SW480 (cell line): ENCODE measurements around the gene LRRC25.
"Not testable (repeated sequence)": the region's sequence is repeated elsewhere in the genome, so short reads cannot be mapped to it uniquely, and the experiment has no call there.

Experiments
- DNase-seq: peaks from one replicate; pipeline ENCODE4 v3.0.0-alpha.2; 2016; ENCODE audit warnings: low spot score

The LRRC25 gene

DNA sequence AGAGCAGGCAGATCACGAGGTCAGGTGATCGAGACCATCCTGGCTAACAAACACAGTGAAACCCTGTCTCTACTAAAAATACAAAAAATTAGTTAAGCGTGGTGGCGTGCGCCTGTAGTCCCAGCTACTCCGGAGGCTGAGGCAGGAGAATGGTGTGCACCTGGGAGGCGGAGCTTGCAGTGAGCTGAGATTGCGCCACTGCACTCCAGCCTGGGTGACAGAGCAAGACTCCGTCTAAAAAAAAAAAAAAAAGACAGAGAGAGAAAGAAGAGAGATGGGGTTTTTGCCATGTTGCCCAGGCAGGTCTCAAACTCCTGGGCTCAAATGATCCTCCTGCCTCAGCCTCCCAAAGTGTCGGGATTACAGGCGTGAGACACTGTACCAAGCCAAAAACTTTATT, 8.3 kb upstream of the LRRC25 start:
- not testable (repeated sequence) for DNase-seq

DNA sequence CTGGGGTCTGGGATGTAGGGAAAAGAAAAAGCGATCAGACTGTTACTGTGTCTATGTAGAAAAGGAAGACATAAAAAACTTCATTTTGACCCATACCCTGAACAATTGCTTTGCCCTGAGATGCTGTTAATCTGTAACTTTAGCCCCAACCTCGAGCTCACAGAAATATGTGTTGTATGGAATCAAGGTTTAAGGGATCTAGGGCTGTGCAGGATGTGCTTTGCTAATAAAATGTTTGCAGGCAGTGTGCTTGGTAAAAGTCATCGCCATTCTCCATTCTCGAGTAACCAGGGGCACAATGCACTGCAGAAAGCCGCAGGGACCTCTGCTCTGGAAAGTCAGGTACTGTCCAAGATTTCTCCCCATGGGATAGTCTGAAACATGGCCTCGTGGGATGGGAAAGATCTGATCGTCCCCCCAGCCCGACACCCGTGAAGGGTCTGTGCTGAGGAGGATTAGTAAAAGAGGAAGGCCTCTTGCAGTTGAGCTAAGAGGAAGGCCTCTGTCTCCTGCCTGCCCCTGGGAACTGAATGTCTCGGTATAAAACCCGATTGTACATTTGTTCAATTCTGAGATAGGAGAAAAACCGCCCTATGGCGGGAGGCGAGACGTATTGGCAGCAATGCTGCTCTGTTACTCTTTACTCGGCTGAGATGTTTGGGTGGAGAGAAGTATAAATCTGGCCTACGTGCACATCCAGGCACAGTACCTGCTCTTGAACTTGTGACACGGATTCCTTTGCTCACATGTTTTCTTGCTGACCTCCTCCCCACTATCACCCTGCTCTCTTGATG, 5.2 kb upstream of the LRRC25 start:
- DNase-seq = not testable (repeated sequence)

DNA sequence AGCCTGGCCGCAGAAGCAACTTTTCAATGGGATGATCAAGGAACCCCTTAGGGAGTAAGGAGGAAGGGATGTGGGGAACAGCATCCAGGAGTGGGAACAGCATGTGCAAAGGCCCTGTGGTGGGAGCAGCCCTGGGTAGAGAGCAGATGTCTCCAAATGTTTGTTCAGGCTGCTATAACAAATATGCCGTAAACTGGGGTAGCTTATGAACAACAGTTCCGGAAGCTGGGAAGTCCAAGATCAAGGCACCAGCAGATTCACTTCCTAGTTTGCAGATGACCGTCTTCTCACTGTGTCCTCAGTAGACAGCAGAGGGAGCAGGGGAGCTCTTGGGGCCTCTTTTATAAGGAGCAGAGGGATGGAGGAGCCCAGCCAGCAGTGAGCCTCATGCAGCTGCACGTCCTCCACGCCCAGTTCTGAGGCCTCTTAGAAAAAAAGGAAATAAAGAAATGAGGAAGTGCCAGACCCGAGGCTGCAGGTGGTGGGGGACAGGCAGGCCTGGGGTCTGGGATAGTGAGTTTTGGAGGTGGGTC, 4.2 kb upstream of the LRRC25 start:
- peak; percentile 54 for DNase-seq

DNA sequence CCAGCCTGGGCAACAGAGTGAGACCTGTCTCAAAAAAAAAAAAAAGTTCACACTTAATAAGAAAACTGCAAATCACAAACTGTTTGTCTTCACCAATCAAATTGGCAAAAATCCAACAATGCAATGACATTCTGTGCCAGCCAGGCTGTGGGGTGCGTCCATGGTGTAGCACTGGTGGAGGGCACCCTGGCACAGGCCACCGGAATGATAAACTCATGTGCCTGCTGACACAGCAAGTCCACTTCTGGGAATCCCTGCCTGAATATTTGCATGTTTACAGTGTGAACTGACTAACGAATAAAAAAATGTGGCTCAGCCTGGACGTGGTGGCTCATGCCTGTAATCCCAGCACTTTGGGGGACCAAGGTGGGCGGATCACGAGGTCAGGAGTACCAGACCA, 1.6 kb upstream of the LRRC25 start:
- no peak for DNase-seq

DNA sequence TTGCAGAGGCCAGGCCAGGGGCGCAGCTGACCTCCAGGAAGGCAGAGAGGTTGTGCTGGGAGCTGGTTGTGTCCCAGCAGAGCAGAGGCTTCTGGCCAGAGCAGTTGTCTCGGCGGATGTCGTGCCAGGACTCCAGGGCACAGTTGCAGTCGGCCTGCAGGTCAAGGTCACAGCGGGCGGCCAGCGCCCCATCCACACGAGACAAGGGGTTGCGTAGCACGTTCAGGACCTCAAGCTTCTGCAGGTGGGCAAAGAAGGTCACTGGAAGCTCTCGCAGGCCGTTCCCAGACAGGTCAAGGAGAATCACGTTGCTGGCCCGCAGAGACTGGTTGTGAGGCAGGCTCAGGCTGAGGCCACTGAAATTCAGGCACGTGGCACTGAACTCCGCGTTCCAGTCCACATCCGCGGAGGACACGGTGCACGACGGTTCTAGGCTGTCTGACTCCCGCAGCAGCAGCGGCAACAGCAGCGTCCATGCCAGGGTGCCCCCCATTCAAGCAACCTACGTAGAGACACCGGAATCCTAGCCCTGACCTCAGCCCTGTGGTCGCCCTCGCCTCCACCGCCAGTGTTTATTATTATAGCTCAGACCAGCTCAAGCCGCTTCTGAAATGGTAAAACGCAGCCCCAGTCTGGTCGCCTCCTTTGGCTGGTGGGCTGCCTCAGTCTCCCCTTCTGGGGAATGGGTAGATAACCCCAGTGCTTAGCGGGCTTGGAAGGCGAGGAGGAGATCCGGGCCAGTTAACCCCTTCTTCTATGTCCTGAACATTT, 766 bp downstream of the LRRC25 start:
- no peak for DNase-seq

DNA sequence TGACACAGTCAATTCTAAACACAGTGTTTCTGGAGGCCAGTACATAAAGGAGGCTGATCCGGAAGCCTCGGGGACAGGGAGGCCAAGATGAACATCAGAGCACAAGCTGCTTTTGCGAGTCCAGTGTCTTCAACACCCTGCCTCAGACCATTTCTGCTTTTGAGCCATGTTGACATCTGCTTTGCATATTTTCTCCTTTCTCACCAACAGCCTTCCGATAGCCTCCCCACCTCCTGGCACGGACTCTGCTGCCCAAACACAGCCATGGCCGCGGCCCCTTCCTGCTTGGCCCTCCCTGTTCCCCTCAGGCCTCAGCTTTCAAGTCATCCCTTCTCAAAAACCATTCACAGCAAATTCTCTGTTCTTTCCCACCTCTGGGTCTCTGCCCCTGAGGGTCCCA, 3.6 kb downstream of the LRRC25 start:
- DNase-seq = no peak

DNA sequence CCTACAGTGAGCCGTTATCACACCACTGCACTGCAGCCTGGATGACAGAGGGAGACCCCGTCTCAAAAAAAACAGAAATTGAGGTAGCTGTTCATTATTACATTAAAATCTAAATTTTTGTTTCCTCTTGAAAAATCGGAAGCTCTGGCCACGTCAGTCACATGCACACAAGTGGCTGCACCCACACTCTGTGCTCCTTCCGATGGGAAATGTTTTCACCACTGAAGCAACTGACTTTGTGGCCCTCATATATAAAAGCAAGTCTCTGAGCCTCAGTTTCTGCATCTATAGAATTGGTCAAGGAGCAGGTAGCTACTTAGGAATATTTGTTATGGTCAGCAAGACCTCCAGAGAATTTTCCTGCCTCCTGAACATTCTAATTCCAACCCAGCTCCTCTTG, 4.5 kb downstream of the LRRC25 start:
- no peak for DNase-seq

DNA sequence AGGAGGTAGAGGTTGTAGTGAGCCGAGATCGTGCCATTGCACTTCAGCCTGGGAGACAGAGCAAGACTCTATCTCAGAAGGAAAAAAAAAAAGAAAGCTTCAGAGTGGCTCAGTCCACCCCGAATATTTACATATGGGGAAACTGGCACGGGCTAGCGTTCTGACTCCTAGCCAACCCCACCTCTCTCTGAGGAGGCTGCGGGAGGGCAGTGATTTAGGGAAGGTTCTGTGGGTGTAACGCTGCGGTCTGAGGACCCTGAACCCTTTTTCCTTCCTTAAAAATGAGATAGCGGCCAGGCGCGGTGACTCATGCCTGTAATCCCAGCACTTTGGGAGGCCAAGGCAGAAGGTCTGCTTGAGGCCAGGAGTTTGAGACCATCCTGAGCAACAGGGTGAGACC, 5.0 kb downstream of the LRRC25 start:
- no peak for DNase-seq

DNA sequence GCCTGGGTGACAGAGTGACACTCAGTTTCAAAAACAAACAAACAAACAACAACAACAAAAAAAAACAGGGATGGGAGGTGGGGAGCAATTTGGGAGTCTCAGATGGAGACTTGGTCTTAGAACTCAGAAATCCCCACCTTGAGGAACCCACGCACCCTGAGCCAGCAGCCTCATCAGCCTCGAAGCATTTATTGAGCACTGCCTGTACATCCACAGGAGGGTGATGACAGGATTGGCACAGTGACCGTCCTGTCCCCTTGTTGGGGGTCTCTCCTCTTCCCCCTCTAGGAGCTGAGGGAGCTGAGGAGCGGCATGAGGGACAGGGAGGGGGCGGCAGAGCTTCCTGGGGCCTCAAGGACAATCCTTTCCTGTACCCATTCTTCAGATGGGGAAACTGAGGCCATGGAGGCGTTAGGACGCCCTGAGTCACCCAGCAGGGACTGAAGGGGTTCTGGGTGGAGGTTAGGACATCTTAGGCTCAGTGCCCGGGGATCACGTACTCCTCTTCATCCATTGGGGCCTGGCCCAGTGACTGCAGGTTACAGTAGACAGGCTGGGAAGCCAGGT, 5.8 kb downstream of the LRRC25 start:
- DNase-seq = no peak

DNA sequence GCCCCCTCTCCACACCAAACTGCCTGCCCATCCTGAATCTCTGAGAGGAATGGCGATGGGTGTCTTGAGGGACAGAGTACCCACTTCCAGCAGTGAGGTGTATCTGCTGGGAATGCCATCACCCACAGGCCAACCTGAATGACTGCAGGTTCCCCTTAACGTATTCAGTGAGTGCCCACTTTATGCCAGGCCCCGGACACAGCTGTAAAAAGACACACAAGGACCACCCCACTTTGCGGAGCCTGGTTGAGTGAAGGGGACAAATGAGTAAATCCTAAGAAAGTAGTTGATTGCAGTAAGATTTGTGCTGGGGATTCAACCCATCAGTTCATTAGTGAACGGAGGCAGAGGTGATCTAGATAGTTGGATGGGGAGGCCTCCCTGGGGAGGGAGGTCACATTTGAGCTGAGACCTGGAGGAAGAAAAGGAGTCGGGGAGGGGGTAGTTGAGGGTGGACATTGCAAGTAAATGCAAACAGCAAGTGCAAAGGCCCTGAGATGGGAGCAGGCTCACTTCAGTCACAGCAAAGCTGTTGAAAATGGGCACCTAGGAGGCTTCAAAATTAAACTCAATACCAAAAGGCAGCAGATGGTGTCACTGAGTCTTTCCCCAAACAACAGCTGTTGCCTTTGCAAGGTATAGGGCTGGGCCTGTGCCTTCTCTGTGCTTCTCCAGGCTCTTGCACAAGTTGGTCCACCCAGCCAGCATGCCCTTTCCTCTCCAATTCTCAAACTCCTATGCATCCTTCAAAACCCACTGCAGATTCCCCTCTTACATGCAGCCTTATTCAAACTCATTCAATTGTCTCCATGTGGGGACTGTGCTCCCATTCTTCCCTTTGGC, 7.1 kb downstream of the LRRC25 start:
- DNase-seq = peak; percentile 31

DNA sequence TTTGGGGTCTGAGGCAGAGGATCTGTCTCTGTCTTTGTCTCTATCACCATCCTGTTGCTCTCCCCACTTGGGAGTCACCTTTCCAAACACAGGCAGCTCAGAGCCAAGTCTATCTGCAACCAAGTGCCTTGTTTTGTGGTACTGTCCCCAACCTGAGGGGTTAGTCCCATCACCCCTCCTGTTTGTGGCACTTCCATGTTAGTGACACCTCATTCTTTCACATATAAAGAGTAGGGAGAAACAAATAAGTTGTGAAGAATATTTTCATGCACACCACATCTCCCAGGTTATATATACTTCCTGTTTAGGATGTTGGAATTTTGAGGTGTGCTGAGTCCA, 7.7 kb downstream of the LRRC25 start:
- no peak for DNase-seq

DNA sequence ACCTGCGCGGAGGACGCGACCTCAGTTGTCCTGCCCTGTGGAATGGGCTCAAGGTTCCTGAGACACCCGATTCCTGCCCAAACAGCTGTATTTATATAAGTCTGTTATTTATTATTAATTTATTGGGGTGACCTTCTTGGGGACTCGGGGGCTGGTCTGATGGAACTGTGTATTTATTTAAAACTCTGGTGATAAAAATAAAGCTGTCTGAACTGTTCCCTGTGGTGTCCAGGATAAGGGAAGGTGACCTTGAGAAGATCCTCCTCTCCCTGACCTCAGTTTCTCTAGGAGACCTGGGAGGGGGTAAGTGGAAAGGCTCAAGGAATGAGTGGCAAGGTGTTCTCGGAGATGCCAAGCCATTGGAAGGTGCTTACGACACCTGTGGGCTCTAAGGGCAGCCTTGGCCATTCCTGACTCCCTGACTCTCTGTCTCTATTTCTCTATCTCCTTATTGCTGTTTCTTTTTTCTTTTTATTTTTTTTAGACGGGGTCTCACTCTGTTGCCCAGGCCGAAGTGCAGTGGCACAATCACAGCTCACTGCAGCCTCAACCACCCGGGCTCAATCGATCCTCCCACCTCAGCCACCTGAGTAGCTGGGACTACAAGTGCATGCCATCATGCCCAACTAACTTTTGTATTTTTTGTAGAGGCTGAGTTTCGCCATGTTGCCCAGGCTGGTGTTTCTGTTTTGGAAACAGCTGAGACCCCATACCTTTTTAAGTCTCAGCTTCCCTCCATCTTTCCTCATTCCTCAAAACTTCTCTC, 8.3 kb downstream of the LRRC25 start:
- no peak for DNase-seq

DNA sequence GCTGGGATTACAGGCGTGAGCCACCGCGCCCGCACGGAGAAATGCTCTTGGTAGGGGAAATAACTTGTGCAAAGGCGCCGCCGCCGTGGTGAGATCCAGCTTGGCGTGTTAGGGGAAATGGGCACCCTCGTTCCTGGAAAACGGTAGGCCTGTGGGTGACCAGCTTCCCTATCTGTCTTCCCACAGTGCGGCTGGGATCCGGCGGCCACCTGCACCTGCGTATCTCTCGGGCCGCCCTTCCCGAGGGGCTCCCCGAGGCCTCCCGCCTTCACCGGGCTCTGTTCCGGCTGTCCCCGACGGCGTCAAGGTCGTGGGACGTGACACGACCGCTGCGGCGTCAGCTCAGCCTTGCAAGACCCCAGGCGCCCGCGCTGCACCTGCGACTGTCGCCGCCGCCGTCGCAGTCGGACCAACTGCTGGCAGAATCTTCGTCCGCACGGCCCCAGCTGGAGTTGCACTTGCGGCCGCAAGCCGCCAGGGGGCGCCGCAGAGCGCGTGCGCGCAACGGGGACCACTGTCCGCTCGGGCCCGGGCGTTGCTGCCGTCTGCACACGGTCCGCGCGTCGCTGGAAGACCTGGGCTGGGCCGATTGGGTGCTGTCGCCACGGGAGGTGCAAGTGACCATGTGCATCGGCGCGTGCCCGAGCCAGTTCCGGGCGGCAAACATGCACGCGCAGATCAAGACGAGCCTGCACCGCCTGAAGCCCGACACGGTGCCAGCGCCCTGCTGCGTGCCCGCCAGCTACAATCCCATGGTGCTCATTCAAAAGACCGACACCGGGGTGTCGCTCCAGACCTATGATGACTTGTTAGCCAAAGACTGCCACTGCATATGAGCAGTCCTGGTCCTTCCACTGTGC, 9.1 kb downstream of the LRRC25 start:
- no peak for DNase-seq

DNA sequence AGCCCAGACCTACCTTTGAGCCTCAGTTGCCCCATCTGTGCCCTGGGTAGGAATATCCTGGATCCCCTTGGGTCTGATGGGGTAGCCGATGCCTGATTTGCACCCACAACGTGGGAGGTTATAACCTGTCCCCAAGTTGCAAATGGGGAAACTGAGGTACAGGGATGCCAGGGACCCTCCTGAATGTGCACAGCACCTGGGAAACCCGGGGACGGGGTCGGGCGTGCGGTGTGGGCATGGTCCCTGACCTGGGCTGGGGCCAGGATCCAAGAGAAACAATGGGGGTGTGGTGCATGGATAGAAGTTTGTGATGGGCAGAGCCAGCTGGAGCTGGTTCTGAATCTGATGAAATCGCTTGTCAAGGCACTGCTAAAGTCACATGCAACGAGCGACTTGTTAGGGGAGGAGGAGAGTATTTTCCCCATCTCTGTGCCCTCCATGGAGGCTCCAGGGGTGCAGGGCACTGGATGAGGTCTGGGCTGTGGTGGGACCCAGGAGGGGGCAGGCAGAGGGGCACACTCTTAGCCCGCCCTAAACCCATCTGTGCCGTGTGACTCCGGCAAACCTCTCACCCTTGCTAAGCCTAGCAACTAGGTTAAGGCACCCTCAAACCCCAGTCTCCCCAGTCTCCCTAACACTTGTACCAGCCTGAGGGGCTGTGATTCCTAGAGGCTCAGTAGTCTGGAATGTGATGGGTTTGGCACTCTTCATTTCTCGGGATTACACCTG, 10.7 kb downstream of the LRRC25 start:
- peak; percentile 77 for DNase-seq

DNA sequence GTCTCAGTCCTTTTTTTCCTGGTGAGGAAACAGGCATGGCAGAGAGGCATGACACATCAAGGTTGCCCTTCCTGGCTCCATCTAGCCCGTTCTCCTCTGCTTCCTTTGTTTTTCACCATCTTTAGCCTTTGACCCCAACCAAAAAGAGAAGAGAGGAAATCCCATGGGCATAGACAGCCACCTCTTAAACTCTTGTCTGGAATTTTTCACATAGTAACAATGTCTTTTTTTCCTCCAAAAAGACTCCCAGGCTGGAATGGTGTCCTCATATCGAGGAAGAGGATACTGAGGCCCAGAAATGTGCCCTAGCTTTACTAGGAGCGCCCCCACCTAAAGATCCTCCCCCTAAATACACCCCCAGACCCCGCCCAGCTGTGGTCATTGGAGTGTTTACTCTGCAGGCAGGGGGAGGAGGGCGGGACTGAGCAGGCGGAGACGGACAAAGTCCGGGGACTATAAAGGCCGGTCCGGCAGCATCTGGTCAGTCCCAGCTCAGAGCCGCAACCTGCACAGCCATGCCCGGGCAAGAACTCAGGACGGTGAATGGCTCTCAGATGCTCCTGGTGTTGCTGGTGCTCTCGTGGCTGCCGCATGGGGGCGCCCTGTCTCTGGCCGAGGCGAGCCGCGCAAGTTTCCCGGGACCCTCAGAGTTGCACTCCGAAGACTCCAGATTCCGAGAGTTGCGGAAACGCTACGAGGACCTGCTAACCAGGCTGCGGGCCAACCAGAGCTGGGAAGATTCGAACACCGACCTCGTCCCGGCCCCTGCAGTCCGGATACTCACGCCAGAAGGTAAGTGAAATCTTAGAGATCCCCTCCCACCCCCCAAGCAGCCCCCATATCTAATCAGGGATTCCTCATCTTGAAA, 11.5 kb downstream of the LRRC25 start, which contains the start of gene GDF15:
TSS of gene GDF15 (plus strand) at position 484 of the 868 bp plus-strand sequence. CDS start at position 516, 32 bp downstream.
- peak; percentile 91 for DNase-seq

DNA sequence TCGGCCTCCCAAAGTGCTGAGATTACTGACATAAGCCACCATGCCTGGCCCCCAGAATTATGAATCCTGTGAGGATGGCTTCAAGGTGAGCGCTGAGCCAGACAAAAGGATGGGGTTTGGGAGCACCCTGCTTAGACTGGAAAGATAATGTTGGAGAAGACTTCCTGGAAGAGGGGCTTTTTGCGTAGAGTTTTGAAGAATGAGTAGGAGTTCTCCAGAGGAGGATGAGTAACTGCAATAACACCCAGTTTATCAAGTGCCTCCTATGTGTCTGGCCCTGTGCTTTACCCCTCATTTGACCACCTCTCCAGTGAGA, 12.1 kb downstream of the LRRC25 start:
- DNase-seq = no peak

DNA sequence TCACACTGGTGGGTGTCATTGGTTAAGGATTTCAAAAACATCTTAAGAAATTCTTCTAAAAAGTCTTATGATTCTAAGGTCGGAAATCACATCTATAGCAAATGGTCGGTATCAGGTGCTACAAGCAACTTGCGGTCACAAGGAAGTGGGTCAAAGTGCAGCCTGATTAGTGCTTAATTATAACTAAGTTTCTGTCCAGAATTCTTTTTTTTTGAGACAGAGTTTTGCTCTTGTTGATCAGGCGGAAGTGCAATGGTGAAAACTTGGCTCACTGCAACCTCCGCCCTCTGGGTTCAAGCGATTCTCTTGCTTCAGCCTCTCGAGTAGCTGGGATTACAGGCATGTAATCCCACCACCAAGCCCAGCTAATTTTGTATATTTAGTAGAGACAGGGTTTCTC, 12.6 kb downstream of the LRRC25 start:
- no peak for DNase-seq

DNA sequence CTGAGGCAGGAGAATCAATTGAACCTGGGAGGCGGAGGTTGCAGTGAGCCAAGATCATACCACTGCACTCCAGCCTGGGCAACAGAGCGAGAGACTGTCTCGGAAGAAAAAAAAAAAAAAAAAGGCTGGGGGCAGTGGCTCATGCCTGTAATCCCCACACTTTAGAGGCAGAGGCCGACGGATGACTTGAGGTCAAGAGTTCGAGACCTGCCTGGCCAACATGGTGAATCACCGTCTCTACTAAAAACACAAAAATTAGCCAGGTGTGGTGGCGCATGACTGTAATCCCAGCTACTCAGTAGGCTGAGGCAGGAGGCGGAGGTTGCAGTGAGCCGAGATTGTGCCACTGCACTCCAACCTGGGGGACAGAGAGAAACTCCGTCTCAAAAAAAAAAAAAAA, 13.8 kb downstream of the LRRC25 start:
- not testable (repeated sequence) for DNase-seq

DNA sequence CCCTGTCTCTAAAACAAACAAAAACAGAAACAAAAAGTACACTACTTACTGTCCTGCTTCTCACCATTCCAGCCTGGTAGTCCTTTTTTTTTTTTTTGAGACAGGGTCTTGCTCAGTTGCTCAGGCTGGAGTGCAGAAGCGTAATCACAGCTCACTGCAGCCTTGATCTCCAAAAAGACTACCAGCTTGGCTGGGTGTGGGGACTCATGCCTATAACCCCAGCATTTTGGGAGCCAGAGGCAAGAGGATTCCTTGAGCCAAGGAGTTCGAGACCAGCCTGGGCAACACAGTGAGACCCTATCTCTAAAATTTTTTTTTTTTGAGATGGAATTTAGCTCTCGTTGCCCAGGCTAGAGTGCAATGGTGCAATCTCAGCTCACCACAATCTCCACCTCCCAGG, 16.6 kb downstream of the LRRC25 start:
- no peak for DNase-seq
